Activated gamma-delta T cell treated with anti-CD3 and anti-CD28 coated beads, Interleukin-2, amount 50 U/mL, for 16 hours (primary cell): ENCODE results near the gene IBA57.
"Not testable (repeated sequence)": the region's sequence is repeated elsewhere in the genome, so short reads cannot be mapped to it uniquely, and the experiment has no call there.

Experiments
- DNase-seq: peaks from one replicate; pipeline ENCODE4 v3.0.0-alpha.2; 2020; ENCODE audit warnings: low read depth

IBA57 gene

DNA sequence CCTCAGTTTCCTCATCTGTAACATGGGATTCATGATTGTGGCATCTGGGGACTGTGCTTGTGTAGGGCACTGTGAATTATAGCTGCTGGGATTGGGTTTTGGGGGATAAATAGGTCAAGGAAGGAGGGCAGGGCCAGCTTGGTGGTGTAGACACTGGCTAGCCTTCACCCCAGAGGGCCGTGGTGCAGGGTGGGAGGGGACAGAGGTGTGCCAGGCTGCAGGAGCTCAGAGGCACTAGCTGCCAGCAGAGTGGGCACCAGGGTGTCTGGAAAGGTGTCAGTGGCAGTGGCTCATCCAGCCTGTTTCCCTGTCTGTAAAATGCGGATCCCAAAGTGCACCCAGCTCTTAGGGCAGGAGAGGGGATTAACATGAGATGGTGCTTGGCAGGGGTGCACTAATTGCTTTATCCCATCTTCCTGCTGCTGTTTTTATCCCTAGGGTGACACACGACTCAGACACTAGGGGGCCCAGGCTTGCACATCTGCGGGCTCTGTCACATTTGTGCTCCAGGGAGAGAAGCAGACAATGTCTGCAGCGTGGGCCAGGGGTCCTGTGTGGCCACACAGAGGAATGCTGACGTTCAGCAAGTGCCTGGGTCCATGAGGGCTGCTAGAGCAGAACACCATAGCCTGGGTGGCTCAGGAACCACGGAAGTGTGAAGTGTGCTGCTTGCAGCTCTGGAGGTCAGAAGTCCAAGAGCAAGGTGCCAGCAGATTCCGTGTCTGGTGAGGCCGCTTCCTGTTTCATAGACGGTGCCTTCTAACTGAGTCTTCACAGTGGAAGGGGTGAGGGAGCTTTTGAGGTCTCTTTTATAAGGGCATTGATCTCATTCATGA, 61.6 kb downstream of the IBA57 start:
- DNase-seq: no peak

DNA sequence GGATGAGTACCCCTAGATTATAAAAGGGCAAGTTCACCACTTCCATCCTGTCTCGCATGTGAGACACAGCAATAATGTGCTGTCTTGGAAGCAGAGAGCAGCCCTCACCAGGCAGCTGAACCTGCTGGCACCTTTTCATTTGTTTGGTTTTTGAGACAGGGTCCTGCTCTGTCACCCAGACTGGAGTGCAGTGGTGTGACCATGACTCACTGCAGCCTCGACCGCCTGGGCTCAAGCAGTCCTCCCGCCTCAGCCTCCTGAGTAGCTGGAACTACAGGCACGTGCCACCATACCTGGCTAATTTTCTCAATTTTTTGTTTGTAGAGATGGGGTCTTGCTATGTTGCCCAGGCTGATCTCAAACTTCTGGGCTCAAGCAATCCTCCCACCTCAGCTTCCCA, 62.5 kb downstream of the IBA57 start:
- DNase-seq: not testable (repeated sequence)

DNA sequence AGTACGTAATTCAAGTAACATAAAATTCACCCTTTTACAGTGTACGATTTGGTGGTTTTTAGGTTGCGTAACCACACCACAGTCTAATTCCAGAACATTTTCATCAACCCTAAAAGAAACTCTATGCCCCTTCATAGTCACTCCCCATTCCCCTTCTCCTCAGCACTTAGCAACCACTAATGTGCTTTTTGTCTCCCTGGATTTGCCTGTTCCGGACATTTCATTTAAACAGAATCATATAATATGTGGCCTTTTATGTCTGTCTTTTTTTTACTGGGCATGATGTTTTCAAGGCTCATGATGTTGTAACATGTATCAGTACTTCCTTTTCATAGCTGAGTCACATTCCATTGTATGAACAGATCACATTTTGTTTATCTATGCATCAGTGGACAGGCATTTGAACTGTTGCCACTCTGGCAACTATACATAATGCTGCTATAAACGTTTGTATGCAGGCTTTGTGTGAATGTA, 63.0 kb downstream of the IBA57 start:
- DNase-seq: no peak

DNA sequence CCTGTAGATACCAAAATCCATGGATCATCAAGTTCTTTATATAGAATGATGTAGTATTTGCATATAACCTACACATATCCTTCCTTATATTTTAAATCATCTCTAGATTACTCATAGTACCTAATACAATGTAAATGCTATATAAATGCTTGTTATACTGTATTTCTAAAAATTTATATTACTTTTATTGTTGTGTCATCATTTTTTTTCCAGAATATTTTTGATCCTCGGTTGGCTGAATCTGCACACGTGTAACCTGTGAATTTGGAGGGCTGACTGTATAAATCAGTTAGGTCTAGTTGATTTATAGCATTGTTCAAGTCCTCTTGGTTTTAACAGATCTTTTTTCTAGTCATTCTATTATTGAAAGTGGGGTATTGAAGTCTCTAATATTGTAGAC, 65.6 kb downstream of the IBA57 start:
- DNase-seq: no peak
